Caco-2 (cell line): Measurements from ENCODE around the gene SLC36A3. TPM values are rescaled to one million over a fixed set of nuclear protein-coding genes. Genes with fewer than 3 reads are reported as not detected.
"Not testable (repeated sequence)": the region's sequence is repeated elsewhere in the genome, so short reads cannot be mapped to it uniquely, and the experiment has no call there.

Source experiments
- BruUV-seq: library from RNA; stranded (reverse); fragments of 400-500 nt; replicated peaks from 2 replicates; lab custom pipeline; 2021; lab: Mats Ljungman, UMichigan
- CTCF ChIA-PET: fragments of 300-600 bp; sonication (Branson Sonifier 250); formaldehyde crosslinking; loops from one replicate; lab custom pipeline; 2022; ENCODE audit warnings: antibody characterized with exemption; lab: Charles Lee
- POLR2A ChIA-PET: fragments of 300-600 bp; sonication (Branson Sonifier 250); formaldehyde crosslinking; loops from one replicate; lab custom pipeline; 2022; ENCODE audit warnings: antibody characterized with exemption; lab: Charles Lee
- DNase-seq, 2 experiments: peaks; one replicate each; pipeline versions ENCODE4 v3.0.0 to v3.0.0-alpha.2; 2020 to 2022
- H3K27me3 ChIP-seq: replicated peaks from 2 replicates; pipeline ENCODE4 v1.6.0; 2011; ENCODE audit warnings: low read length; ENCODE audit not compliant: control insufficient read depth, insufficient read depth
- H3K36me3 ChIP-seq: 2 replicates; pipeline ENCODE4 v1.5.1; 2011; ENCODE audit warnings: low read length; ENCODE audit not compliant: control insufficient read depth, insufficient read depth
- H3K4me1 ChIP-seq: fragments of 250-450 bp; sonication (Bioruptor Pico); 2 replicates; pipeline ENCODE4 v1.5.1; 2020; ENCODE audit warnings: mild to moderate bottlenecking
- H3K4me3 ChIP-seq: 2 replicates; pipeline ENCODE4 v1.5.1; 2011; ENCODE audit warnings: low read depth, mild to moderate bottlenecking, control low read depth, low read length
- H3K9me3 ChIP-seq: fragments of 250-450 bp; sonication (Bioruptor Pico); 2 replicates; pipeline ENCODE4 v1.5.1; 2020; ENCODE audit warnings: mild to moderate bottlenecking, moderate library complexity
- H3K27ac Mint-ChIP-seq: one replicate; pipeline ENCODE4 v1.8.0; 2022; ENCODE audit warnings: mixed read lengths; ENCODE audit not compliant: unreplicated experiment
- H3K27me3 Mint-ChIP-seq: one replicate; pipeline ENCODE4 v1.8.0; 2022; ENCODE audit warnings: mixed read lengths; ENCODE audit not compliant: insufficient read depth, unreplicated experiment
- H3K36me3 Mint-ChIP-seq: one replicate; pipeline ENCODE4 v1.8.0; 2022; ENCODE audit warnings: mild to moderate bottlenecking, mixed read lengths; ENCODE audit not compliant: insufficient read depth, unreplicated experiment
- H3K4me1 Mint-ChIP-seq: one replicate; pipeline ENCODE4 v1.8.0; 2022; ENCODE audit warnings: low read depth, mixed read lengths; ENCODE audit not compliant: unreplicated experiment
- H3K4me3 Mint-ChIP-seq: one replicate; pipeline ENCODE4 v1.8.0; 2022; ENCODE audit warnings: mild to moderate bottlenecking, moderate library complexity, mixed read lengths; ENCODE audit not compliant: unreplicated experiment
- H3K9me3 Mint-ChIP-seq: one replicate; pipeline ENCODE4 v1.8.0; 2022; ENCODE audit warnings: mixed read lengths; ENCODE audit not compliant: unreplicated experiment
- intact Hi-C: fragments of 100-400 bp; cut with micrococcal nuclease; formaldehyde crosslinking; loops from one replicate; pipeline ENCODE4 v1.10.0; 2022; ENCODE audit not compliant: unreplicated experiment
- total RNA-seq: library from RNA; stranded (reverse); gene quantifications from 2 replicates; pipeline ENCODE4 v1.2.3, GENCODE V29; 2022
- TF ChIP-seq, protein P1 (sequence below), 2 experiments: fragments of 200-600 bp in 1 of 2; IDR thresholded peaks; 1 replicate in 1 of 2; 2 replicates in 1 of 2; pipeline versions ENCODE4 v1.5.1 to v1.8.0; 2011 to 2022; ENCODE audit warnings: antibody characterized with exemption in 1 of 2, control low read depth in 1 of 2, inconsistent platforms in 1 of 2, low read depth in 1 of 2, low read length in 1 of 2, mild to moderate bottlenecking in 1 of 2, moderate library complexity in 1 of 2; ENCODE audit not compliant: insufficient read depth in 1 of 2, severe bottlenecking in 1 of 2, unreplicated experiment in 1 of 2

The SLC36A3 gene
- total RNA-seq, 1 experiment from 2014 or later, result not detected

DNA sequence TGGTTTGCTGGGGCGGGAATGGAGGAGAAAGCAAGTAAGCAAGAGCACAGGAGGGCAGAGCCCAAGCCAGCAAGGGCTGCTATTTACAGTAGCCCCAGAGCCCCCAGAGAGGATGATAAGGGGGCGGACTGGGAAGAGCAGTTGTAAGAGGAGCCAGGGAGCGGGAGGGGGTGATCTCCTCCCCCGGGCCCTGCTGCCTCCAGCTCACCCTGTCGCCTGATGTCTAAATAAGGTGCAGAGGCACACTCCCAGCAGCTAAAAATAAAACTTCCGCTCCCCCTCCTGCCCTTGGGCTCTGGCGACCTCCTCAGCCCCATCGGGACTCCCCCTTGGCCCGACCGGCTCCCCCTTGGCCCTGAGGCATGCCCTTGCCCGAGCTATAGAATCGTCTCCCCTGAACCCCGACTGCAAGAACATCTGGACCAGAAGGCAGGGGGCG, 65.2 kb downstream of the SLC36A3 start:
- no TSS peak for BruUV-seq
- H3K36me3 Mint-ChIP-seq, result no peaks in the 10 kb centered on the region
- TF ChIP-seq, protein P1, sequence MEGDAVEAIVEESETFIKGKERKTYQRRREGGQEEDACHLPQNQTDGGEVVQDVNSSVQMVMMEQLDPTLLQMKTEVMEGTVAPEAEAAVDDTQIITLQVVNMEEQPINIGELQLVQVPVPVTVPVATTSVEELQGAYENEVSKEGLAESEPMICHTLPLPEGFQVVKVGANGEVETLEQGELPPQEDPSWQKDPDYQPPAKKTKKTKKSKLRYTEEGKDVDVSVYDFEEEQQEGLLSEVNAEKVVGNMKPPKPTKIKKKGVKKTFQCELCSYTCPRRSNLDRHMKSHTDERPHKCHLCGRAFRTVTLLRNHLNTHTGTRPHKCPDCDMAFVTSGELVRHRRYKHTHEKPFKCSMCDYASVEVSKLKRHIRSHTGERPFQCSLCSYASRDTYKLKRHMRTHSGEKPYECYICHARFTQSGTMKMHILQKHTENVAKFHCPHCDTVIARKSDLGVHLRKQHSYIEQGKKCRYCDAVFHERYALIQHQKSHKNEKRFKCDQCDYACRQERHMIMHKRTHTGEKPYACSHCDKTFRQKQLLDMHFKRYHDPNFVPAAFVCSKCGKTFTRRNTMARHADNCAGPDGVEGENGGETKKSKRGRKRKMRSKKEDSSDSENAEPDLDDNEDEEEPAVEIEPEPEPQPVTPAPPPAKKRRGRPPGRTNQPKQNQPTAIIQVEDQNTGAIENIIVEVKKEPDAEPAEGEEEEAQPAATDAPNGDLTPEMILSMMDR (IDR thresholded peaks at IDR 0.05; ENCODE audit: insufficient read depth in 1 of 2, low read depth in 1 of 2, low read length in 1 of 2, severe bottlenecking in 1 of 2, unreplicated experiment in 1 of 2), result no peak
- ChIA-PET CTCF (interaction anchor here (0.9 to 1.7 kb wide), 4 partner anchors 14 to 112 kb away, joined by 4 to 13 read pairs (median 10); partner anchors contain the start of genes CCDC69 and GM2A), POLR2A (no interaction called here)
- DNase-seq, result no peak
- H3K4me3 ChIP-seq, result no peak overlapping the region
- no peak overlapping the region for H3K27ac Mint-ChIP-seq
- H3K4me1 Mint-ChIP-seq, result peaks cover 9% of the 10 kb centered on the region
- intact Hi-C loops, result no loop called here
- H3K4me1 ChIP-seq, result peaks cover 9% of the 10 kb centered on the region
- H3K27me3 ChIP-seq, result no peaks in the 10 kb centered on the region
- no peaks in the 10 kb centered on the region for H3K36me3 ChIP-seq
- H3K4me3 Mint-ChIP-seq, result no peak overlapping the region
- no peaks in the 10 kb centered on the region for H3K9me3 Mint-ChIP-seq
- H3K9me3 ChIP-seq, result no peaks in the 10 kb centered on the region
- peaks cover under 1% of the 10 kb centered on the region for H3K27me3 Mint-ChIP-seq

DNA sequence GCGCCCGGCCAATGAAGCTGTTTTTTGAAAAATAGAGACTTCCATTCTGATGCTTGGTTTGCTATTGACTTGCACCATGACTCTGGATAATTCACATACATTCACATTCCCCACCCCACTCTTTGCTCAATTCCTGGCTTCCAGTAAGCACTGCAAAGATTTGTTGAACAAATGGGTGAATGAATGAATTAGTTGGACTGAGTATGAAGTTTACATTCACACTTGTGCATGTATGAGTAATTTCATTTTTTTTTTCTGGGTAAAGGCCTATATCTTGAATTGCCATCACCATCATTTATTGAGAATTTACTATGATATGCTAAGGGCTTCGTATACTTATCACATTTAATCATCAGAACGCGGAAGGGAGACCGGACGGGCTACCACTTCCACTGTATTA, 65.9 kb downstream of the SLC36A3 start:
- H3K9me3 Mint-ChIP-seq, result no peaks in the 10 kb centered on the region
- DNase-seq, result no peak
- Histone ChIP-seq H3K27me3 (no peaks in the 10 kb centered on the region), H3K36me3 (no peaks in the 10 kb centered on the region), H3K4me1 (peaks cover 9% of the 10 kb centered on the region), H3K9me3 (no peaks in the 10 kb centered on the region), H3K4me3 (no peak overlapping the region)
- POLR2A ChIA-PET, result no interaction called here
- no peak overlapping the region for H3K4me3 Mint-ChIP-seq
- no peak overlapping the region for H3K27ac Mint-ChIP-seq
- TF ChIP-seq, protein P1 (IDR thresholded peaks at IDR 0.05; ENCODE audit: insufficient read depth in 1 of 2, low read depth in 1 of 2, low read length in 1 of 2, severe bottlenecking in 1 of 2, unreplicated experiment in 1 of 2), result no peak
- H3K36me3 Mint-ChIP-seq, result no peaks in the 10 kb centered on the region
- peaks cover 3% of the 10 kb centered on the region for H3K27me3 Mint-ChIP-seq
- BruUV-seq, result no TSS peak
- intact Hi-C loops, result no loop called here
- peaks cover 9% of the 10 kb centered on the region for H3K4me1 Mint-ChIP-seq
- CTCF ChIA-PET, result interaction anchor here (1.7 kb wide), 1 partner anchor 15 kb away, joined by 11 read pairs; the partner anchor contains the start of gene GM2A

DNA sequence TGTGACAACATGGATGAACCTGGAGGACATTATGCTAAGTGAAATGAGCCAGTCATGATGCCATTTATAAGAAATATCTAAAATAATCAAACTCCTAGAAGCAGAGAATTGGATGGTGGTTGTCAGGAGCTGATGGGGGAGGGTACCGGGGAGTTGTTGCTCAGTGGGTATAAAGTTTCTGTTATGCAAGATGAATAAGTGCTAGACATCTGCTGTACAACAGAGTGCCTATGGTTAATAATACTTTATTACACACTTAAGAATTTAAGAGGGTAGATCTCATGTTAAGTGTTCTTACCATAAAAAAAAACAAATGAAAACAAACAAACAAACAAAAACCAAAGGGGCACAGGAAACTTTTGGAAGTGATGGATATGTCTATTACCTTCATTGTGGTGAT, 66.7 kb downstream of the SLC36A3 start:
- intact Hi-C loops, result no loop called here
- Histone ChIP-seq H3K9me3 (no peaks in the 10 kb centered on the region), H3K4me3 (no peak overlapping the region), H3K36me3 (no peaks in the 10 kb centered on the region), H3K27me3 (no peaks in the 10 kb centered on the region), H3K4me1 (peaks cover 9% of the 10 kb centered on the region)
- Mint-ChIP-seq H3K9me3 (no peaks in the 10 kb centered on the region), H3K27me3 (peaks cover 3% of the 10 kb centered on the region), H3K36me3 (no peaks in the 10 kb centered on the region), H3K4me3 (no peak overlapping the region), H3K27ac (no peak overlapping the region), H3K4me1 (peaks cover 9% of the 10 kb centered on the region)
- TF ChIP-seq, protein P1 (IDR thresholded peaks at IDR 0.05; ENCODE audit: insufficient read depth in 1 of 2, low read depth in 1 of 2, low read length in 1 of 2, severe bottlenecking in 1 of 2, unreplicated experiment in 1 of 2), result no peak
- CTCF ChIA-PET, result no interaction called here
- BruUV-seq, result no TSS peak
- DNase-seq, result no peak
- POLR2A ChIA-PET, result no interaction called here

DNA sequence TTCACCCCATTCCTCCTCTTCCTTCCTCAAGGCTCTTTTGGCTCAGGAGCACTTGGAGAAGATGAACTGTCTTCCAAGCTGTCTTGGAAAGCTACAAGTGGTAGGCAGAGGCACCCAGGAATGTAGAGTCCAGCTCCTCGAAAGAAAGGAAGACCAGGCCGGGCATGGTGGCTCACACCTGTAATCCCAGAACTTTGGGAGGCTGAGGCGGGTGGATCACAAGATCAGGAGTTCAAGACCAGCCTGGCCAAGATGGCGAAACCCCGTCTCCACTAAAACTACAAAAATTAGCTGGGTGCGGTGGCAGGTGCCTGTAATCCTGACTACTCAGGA, 68.4 kb downstream of the SLC36A3 start:
- CTCF ChIA-PET, result interaction anchor here (0.9 kb wide), 1 partner anchor 11 kb away, joined by 3 read pairs; the partner anchor contains the start of gene CCDC69

More for the DNA sequence above, 68.4 kb downstream of the SLC36A3 start:
- H3K36me3 Mint-ChIP-seq, H3K4me3 Mint-ChIP-seq, H3K27me3 ChIP-seq, H3K9me3 ChIP-seq, POLR2A ChIA-PET, H3K27me3 Mint-ChIP-seq, H3K36me3 ChIP-seq, H3K4me1 ChIP-seq, H3K4me1 Mint-ChIP-seq, H3K4me3 ChIP-seq, DNase-seq, BruUV-seq, H3K27ac Mint-ChIP-seq, H3K9me3 Mint-ChIP-seq, intact Hi-C loops: not testable (repeated sequence)
